ENCODE results near the gene GRK5.

GRCh38 chr10:119457966-119458766, 250.8 kb downstream of the GRK5 start:
- TF ChIP-seq CTCF (conservative IDR thresholded peaks at IDR 0.05; ENCODE audit: low read depth, low read length) (no peak), EZH2phosphoT487 (IDR thresholded peaks at IDR 0.05; ENCODE audit: borderline replicate concordance, low read length) (no peak), EZH2 (IDR thresholded peaks at IDR 0.05; ENCODE audit: low read length, unreplicated experiment) (no peak)
